WI38 (cell line): Measurements from ENCODE around the gene ITGA8.
"Not testable (repeated sequence)": the region's sequence is repeated elsewhere in the genome, so short reads cannot be mapped to it uniquely, and the experiment has no call there.

ENCODE experiments used
- H3K4me3 ChIP-seq: 2 replicates; pipeline ENCODE4 v1.5.1; 2011; ENCODE audit warnings: low read depth, mild to moderate bottlenecking, control low read depth, low read length
- CTCF ChIP-seq: IDR thresholded peaks from 2 replicates; pipeline ENCODE4 v1.5.1; 2012; ENCODE audit warnings: low read depth, mild to moderate bottlenecking, control low read depth, low read length

ITGA8 gene

GRCh38 chr10:15562116-15562515 lies 157.6 kb downstream of the ITGA8 start:
- TF ChIP-seq CTCF = no peak
- H3K4me3 ChIP-seq = no peak overlapping the region

DNA sequence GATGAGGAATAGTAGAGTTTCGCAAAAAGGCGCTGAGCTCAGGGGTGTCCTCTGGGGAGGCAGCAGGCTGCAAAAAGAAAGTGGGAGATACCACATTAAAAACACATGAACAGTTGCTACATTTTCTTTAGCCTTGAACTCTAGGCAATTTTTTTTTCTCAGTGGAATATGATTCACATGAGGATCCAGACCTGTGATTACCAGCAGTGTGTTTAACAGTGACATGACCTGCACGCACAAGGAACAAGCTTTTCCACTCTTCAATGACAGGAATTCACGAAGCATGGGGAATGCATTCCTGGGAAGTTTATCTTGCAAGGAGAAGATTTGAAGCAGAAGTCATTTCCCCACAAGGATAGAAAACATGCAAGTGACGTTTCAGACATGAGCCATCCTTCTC lies 161.6 kb downstream of the ITGA8 start:
- no peak overlapping the region for H3K4me3 ChIP-seq
- no peak for TF ChIP-seq CTCF

- H3K4me3 ChIP-seq = not testable (repeated sequence)
Measured at GRCh38 chr10:15557168-15557567, 162.6 kb downstream of the ITGA8 start.

DNA sequence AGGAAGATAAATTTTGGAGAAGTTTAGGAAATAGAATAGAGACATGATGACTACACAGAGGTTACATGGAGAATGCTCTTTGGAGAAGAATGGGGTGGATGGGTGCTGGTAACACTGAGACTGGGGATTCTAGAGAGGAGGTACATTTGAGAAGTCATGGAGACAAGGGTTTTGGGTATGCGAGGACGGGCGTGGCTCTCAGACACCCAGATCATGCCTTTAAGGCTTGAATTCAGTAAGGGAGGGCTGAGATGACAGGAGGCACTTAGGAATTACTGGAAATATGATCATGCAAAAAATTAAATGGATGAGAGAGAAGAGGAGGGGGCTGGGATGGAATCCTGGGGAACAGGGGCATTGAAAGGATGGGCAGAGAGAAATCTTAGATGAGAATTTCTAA lies 168.8 kb downstream of the ITGA8 start:
- TF ChIP-seq CTCF = no peak

DNA sequence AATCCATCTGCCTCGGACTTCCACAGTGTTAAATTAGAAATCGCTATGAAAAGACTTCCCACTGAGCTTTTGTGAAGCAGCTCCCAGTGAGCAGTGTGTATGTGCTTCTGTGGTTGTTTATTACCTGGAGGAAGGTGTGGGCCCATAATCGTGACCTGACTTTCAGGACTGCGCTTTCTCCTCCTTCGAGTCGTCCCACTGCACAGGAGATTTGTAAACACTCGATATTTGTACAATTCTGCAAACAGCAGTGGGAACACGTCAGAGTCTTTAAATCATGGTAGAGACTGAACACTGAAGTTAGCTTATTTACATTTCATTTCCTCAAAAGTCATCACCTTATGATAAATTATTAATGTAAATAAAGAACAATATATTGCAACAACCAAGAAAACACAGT lies 171.4 kb downstream of the ITGA8 start:
- no peak for TF ChIP-seq CTCF
- H3K4me3 ChIP-seq = no peak overlapping the region

More for the DNA sequence above, 168.8 kb downstream of the ITGA8 start:
- H3K4me3 ChIP-seq = no peak overlapping the region

GRCh38 chr10:15546606-15547005 lies 173.1 kb downstream of the ITGA8 start:
- TF ChIP-seq CTCF = no peak
- H3K4me3 ChIP-seq = no peak overlapping the region

DNA sequence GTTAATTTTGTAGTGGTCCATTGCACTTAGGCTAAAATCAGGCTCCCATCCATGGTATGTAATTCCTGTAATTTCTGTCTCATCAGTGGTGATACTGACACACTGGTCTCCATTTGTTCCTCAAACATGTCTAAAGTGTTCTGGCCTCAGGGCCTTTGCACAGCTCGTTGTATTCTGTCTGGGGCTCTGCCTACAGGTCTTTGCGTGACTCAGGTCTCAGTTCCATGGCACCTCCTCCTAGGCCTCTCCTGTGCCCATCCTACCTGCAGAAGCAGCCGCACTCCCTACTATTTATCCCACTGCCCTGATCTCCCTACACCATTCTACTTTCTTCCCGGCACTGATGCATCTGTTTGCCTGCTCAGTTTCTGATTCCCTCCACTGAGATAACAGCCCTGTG lies 173.8 kb downstream of the ITGA8 start:
- TF ChIP-seq CTCF = no peak
- no peak overlapping the region for H3K4me3 ChIP-seq

- H3K4me3 ChIP-seq = no peak overlapping the region
- TF ChIP-seq CTCF = no peak
Measured at GRCh38 chr10:15545266-15545665, 174.5 kb downstream of the ITGA8 start.
